NCI-H1694 (cell line): ENCODE measurements around the gene LRCOL1.

Source experiments
- DNase-seq: peaks from one replicate; lab custom pipeline; 2025; lab: John Stamatoyannopoulos, UW

LRCOL1 gene

DNA sequence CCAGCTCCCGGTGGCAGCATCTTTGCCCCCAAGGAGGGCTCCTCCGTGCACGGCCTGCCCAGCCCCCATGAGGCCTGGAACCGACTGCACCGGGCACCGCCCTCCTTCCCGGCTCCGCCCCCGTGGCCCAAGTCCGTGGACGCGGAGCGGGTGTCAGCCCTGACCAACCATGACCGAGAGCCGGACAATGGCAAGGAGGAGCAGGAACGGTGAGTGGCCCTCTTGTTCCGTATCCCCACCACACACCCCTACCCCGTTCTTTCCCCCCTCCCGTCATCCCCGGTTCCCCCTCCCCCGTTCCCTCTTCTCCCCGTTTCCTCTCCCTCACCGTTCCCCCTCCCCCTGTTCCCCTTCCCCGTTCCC lies 28.3 kb downstream of the LRCOL1 start:
- no peak for DNase-seq

DNA sequence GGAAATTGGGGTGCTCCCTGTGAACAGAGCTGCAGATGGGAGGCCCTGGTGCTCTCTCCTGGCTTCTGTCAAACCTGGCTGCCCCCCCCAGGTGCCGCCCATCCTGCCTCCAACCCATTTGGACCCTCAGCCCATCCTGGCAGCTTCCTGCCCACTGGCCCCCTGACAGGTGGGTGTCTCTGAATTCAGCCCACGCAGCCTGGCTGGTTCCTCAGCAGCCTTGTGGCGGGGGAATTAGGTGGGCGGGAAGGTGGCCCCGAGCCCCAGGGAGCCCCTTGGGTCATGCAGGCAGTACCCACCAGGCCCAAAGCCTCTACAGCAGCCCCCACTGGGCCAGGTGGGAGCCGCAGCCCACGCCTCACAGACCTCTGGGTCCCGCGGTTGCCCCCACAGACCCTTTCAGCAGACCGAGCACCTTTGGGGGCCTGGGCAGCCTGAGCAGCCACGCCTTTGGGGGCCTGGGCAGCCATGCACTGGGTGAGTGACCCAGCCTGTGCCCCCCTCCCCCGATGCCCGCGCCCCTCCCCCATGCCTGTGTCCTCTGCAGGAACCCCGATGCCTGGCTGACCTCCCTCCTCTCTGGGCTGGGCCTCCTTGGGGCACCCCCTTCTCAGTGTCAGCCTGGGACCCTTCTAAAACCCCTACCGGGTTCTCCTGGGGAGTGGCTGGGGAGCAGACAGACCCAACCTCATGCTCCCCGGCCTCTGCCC lies 28.9 kb downstream of the LRCOL1 start:
- DNase-seq, result no peak

DNA sequence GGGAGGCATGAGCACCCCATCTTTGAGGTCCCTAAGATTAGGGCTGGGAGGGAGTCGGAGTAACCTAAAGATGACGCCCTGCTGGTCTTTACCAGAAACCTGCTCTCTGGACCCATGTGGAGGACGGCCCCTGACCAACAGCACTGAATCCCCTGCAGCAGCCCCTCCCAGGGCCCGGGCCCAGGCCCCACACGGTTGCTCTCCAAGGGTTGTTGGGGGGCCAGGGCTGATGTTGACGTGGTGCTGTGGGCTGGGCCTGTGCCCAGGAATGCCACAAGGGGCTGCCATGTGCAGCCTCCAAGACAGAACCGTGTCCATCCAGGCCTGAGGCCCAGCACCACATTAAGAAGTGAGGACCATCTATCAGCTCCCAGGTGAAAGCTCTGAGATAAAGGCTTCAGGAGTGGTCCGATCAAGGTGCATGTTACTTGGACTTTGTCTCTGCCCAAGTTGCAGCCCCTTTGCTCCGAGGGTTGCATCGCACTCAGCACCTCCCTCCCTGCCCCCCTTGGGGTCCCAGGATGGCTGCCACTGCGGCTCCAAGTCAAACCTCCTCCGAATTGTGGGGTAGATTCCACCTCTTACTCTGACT lies 29.6 kb downstream of the LRCOL1 start:
- no peak for DNase-seq

DNA sequence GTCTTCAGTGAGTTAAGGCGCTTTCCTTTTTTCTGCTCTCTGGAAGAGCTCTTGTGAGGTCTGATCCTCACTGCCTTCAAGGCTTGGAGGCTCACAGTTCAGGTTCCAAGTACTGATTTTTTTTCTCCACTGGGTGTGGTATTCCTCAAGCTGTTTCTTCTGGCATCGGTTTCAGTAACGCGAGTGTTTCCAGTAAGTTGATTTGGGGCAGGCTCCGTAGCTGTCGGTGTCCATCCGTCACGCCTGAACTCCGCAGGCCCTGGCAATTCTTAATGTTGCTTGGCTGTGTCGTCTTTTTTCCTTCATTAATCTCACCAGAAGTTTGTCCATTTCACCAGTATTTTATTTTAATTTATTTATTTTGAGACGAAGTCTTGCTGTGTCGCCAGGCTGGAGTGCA lies 30.6 kb downstream of the LRCOL1 start:
- no peak for DNase-seq

- no peak for DNase-seq
These were observed 31.6 kb downstream of the LRCOL1 start for GRCh38 chr12:132578826-132579225.

GRCh38 chr12:132578118-132578517 lies 32.3 kb downstream of the LRCOL1 start:
- DNase-seq, result no peak

GRCh38 chr12:132577191-132577920 lies 33.0 kb downstream of the LRCOL1 start:
- DNase-seq, result no peak

DNA sequence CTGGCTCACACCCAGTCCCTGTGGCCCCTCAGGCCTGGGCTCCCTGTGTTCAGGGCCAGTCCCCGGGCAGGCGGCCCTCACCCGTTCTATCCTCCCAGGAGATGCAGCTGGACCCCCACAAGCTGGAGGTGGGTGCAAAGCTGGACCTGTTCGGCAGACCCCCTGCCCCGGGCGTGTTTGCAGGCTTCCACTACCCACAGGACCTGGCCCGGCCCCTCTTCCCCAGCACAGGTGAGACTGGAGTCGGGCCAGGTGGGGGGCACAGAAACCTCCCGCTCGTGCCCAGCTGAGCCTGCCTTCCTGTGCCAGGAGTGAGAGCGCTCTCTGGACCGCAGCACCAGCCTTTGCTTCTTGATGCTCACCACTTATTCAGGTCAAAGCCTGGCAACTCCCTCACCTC lies 33.7 kb downstream of the LRCOL1 start:
- DNase-seq, result no peak

DNA sequence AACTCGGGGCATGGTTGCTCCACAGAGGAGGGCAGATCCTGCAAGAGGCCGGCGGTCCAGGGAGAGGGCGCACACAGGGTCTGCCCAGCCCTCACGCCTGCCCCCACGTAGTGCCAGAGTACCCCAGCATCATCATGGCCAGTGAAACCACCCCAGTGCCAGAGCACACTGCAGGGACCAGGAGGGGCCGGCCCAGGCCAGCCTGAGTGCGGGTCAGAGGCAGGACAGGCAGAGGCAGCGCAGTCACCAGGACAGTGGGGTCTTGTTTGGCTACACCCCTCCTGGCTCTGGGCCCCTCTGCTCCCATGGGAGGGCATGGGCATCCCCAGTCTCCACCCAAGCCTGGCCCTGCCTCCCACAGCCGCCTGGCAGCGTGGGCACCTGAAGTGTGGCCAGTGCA lies 34.7 kb downstream of the LRCOL1 start:
- no peak for DNase-seq

DNA sequence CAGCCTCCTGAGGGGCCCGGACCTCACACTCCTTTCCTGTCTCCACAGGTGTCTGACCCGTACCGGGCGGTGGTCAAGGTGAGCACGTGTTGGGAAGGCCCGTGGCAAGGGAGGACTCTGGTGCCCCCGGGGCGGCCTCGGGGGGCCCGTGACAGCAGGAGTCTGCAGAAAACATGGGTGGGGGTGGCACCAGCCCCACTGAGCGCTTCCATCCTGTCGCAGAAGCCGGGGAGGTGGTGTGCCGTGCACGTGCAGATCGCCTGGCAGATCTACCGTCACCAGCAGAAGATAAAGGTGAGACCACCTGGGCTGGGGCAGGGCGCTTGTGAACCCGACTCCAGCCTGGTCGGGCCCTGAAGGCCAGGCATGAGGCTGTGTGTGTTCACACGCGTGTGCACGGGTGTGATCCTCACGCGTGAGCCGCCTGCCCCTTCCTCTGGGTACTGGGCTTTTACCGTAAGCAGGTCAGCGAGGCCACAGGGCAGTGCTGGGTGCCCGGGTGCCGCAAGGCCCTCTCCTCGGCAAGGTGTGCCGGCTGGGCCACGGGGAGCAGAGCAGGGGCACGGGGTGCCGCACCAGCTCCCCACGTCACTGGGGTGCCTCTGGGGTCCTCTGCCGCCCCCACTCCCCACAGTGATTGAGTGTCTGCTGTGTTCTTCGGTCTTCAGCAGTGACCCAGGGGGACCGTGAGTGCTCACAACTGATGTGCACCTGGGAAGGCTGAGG lies 35.9 kb downstream of the LRCOL1 start:
- no peak for DNase-seq

GRCh38 chr12:132572801-132573760 lies 37.3 kb downstream of the LRCOL1 start:
- no peak for DNase-seq

- no peak for DNase-seq
These were observed 38.3 kb downstream of the LRCOL1 start for GRCh38 chr12:132572106-132572505.

DNA sequence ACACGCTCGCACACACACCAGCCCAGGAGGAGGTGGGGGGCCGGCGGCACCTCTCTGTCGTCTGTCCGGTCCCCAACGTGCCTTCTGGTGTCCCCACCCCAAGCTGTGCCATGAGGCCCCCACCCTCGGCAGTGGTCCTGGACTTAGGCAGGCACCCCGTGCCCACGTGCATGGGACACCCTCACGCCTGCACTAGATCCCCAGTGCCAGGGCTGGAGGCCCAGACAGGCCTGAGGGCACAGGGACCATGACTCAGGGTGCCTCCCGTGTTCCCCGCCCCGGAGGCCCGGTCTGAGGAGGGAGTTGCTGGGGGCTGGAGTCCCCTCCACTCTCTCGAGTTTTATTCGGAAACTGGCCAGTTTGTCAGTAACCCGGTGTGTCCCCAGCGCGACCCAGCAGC lies 38.8 kb downstream of the LRCOL1 start:
- DNase-seq, result no peak

DNA sequence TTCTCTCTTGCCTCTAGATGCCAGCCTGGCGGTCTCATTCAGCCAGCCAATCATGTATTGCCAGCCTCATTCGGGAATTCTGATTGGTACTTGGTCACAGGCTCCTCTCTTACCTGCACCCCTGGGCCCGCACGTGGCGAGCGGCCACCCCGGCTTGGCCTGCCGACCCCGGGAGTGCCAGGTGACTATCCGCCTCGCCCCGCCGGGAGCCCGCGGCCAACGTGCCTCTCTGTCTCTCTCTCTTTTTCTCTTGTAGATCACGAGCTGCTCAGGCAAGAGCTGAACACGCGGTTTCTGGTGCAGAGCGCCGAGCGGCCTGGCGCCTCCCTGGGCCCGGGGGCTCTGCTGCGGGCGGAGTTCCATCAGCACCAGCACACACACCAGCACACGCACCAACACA lies 39.3 kb downstream of the LRCOL1 start:
- no peak for DNase-seq

DNA sequence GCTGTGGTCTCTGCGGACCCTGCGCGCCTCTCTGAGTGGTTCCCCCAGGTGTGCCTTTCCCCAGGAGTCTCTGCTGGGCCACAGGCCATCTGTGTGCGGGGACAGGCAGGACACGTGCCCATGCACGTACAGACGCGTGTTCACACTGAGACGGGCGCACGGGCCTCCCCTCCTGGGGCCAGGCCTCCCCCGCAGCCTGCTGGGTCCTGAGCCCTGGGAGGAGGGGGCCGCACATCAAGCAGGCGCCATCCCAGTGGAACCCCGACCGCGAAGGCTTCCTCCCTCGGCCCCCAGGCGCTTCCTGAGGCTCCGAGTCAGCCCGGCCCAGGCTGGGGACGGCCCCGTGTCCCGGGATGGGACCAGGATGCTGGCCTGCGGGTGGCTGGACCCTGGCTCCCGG lies 39.7 kb downstream of the LRCOL1 start:
- DNase-seq, result no peak

DNA sequence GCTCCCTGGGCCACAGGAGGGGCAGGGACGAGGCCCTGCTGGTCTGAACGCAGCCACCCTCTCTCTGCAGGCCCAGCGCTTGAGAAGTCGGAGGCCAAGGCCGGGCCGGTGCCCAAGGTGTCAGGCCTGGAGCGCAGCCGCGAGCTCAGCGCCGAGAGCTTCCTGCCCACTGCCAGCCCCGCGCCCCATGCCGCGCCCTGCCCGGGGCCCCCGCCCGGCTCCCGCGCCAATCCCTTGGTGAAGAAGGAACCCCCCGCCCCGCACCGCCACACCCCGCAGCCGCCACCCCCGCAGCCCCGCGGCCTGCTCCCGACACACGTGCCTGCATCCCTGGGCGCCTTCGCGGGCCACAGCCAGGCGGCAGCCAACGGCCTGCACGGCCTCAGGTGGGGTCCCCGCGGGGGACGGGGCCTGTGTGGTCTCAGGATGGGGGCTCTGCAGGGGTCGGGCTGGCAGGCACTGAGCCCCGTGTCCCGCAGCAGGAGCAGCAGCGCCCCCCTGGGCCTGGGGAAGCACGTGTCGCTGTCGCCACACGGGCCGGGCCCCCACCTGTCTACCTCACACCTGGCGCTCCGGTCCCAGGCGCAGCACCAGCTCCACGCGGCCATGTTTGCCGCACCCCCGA lies 40.4 kb downstream of the LRCOL1 start:
- no peak for DNase-seq

DNA sequence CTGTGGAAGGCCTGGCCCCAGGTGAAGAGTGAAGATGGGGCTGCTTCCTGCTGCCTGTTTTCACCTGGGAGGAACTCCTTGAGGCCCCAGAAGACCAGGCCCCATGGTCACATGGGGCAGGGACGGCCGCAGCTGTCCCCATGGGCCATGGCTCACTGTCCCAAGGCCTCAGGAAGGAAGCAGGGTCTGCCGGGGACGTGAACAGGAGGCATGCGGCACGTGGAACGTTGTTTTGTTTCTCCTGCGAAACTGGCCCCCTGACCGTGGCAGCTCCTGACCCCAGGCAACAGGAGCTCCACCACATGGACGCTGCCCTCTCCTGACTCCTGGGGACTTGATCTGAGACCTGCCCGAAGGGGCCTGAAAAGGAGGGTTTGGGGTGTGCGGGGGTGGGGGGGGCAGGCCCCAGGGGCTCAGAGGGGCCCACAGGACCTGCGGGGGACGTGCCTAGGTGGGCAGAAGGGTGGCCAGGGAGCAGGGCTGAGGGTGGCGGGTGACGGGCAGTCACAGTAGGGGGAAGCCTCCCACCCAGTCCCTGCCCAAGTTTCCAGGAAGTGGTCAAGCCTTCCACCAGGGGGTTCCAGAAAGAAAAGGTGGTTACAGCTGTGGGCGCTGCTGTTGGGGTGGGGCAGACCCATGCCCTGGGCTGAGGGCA lies 41.4 kb downstream of the LRCOL1 start:
- DNase-seq, result no peak

GRCh38 chr12:132568301-132568700 lies 42.1 kb downstream of the LRCOL1 start:
- DNase-seq, result no peak

- DNase-seq, result no peak
These were observed 43.8 kb downstream of the LRCOL1 start for GRCh38 chr12:132566516-132567131.

GRCh38 chr12:132565365-132565764 lies 45.0 kb downstream of the LRCOL1 start:
- no peak for DNase-seq
